WTC11 (cell line): ENCODE results near the gene NTMT1. TPM values are rescaled to one million over a fixed set of nuclear protein-coding genes. Genes with fewer than 3 reads are reported as not detected.

Experiments used
- ATAC-seq: fragments of 200-7000 bp; cut with Tn5 transposase; 2 replicates; pipeline ENCODE4 v1.10.0; 2021; ENCODE audit warnings: mild to moderate bottlenecking, moderate library complexity
- CTCF ChIA-PET: fragments of 300-600 bp; sonication (Branson Sonifier 250); formaldehyde crosslinking; loops from one replicate; lab custom pipeline; 2021; ENCODE audit warnings: antibody characterized with exemption; lab: Charles Lee
- POLR2A ChIA-PET: fragments of 350-600 bp; sonication (Branson Sonifier 250); formaldehyde crosslinking; loops from one replicate; lab custom pipeline; 2021; ENCODE audit warnings: antibody characterized with exemption; lab: Charles Lee
- DNase-seq: peaks from one replicate; pipeline ENCODE4 v3.0.0; 2021; ENCODE audit warnings: low spot score
- H3K27ac Mint-ChIP-seq: 2 replicates; pipeline ENCODE4 v1.8.0; 2021; ENCODE audit warnings: mixed read lengths
- H3K27me3 Mint-ChIP-seq: 2 replicates; pipeline ENCODE4 v1.8.0; 2021; ENCODE audit warnings: low read depth, mild to moderate bottlenecking, moderate library complexity, mixed read lengths
- H3K36me3 Mint-ChIP-seq: 2 replicates; pipeline ENCODE4 v1.8.0; 2021; ENCODE audit warnings: mixed read lengths
- H3K4me1 Mint-ChIP-seq: 2 replicates; pipeline ENCODE4 v1.8.0; 2022; ENCODE audit warnings: mixed read lengths
- H3K4me3 Mint-ChIP-seq: 2 replicates; pipeline ENCODE4 v1.8.0; 2021; ENCODE audit warnings: mild to moderate bottlenecking, moderate library complexity, mixed read lengths
- H3K9me3 Mint-ChIP-seq: 2 replicates; pipeline ENCODE4 v1.8.0; 2021; ENCODE audit warnings: mixed read lengths
- ATF1 ChIP-seq: sonication (generic); formaldehyde crosslinking; IDR thresholded peaks from 2 replicates; pipeline ENCODE4 v1.8.1; 2023; ENCODE audit warnings: mild to moderate bottlenecking, moderate library complexity, missing genetic modification reagents
- CBFB ChIP-seq: sonication (generic); formaldehyde crosslinking; IDR thresholded peaks from 2 replicates; pipeline ENCODE4 v1.8.1; 2022; ENCODE audit warnings: mild to moderate bottlenecking, low read depth, missing genetic modification reagents
- FOXP1 ChIP-seq: sonication (generic); formaldehyde crosslinking; IDR thresholded peaks from 2 replicates; pipeline ENCODE4 v1.8.0; 2022; ENCODE audit warnings: missing genetic modification reagents, mild to moderate bottlenecking, moderate library complexity, borderline replicate concordance
- JUN ChIP-seq: sonication (generic); formaldehyde crosslinking; IDR thresholded peaks from 2 replicates; pipeline ENCODE4 v1.8.0; 2023; ENCODE audit warnings: mild to moderate bottlenecking, missing genetic modification reagents
- MLX ChIP-seq: sonication (generic); formaldehyde crosslinking; IDR thresholded peaks from 2 replicates; pipeline ENCODE4 v1.8.1; 2023; ENCODE audit warnings: mild to moderate bottlenecking, missing genetic modification reagents, moderate library complexity
- NFATC4 ChIP-seq: fragments of 250-450 bp; sonication (Bioruptor Pico); IDR thresholded peaks from 2 replicates; pipeline ENCODE4 v1.9.0; 2021; ENCODE audit warnings: mild to moderate bottlenecking
- NR1H2 ChIP-seq: sonication (generic); formaldehyde crosslinking; IDR thresholded peaks from 2 replicates; pipeline ENCODE4 v1.9.0; 2021; ENCODE audit warnings: mild to moderate bottlenecking, moderate library complexity, missing genetic modification reagents
- OVOL2 ChIP-seq: fragments of 250-450 bp; sonication (Bioruptor Pico); IDR thresholded peaks from 2 replicates; pipeline ENCODE4 v1.9.0; 2021; ENCODE audit warnings: mild to moderate bottlenecking, borderline replicate concordance
- RORB ChIP-seq: fragments of 250-450 bp; sonication (Bioruptor Pico); IDR thresholded peaks from 2 replicates; pipeline ENCODE4 v1.9.0; 2021; ENCODE audit warnings: mild to moderate bottlenecking
- TEAD1 ChIP-seq: sonication (generic); formaldehyde crosslinking; IDR thresholded peaks from 2 replicates; pipeline ENCODE4 v1.8.0; 2022; ENCODE audit warnings: mild to moderate bottlenecking, missing genetic modification reagents
- TEAD4 ChIP-seq: sonication (generic); formaldehyde crosslinking; IDR thresholded peaks from 2 replicates; pipeline ENCODE4 v1.8.0; 2022; ENCODE audit warnings: mild to moderate bottlenecking, missing genetic modification reagents
- ZBTB21 ChIP-seq: sonication (generic); formaldehyde crosslinking; IDR thresholded peaks from 2 replicates; pipeline ENCODE4 v1.8.1; 2023; ENCODE audit warnings: mild to moderate bottlenecking, missing genetic modification reagents, borderline replicate concordance
- ZNF281 ChIP-seq: sonication (generic); formaldehyde crosslinking; IDR thresholded peaks from 2 replicates; pipeline ENCODE4 v1.8.0; 2023; ENCODE audit warnings: mild to moderate bottlenecking, missing genetic modification reagents
- total RNA-seq: library from RNA; stranded (reverse); gene quantifications from 3 replicates; pipeline ENCODE4 v1.2.3, GENCODE V29; 2021
- TF ChIP-seq, protein P1 (sequence below): fragments of 200-600 bp; IDR thresholded peaks from 2 replicates; pipeline ENCODE4 v1.8.0; 2022; ENCODE audit warnings: antibody characterized with exemption
- TF ChIP-seq, protein P2 (sequence below): fragments of 250-450 bp; sonication (Bioruptor Pico); IDR thresholded peaks from 2 replicates; pipeline ENCODE4 v1.9.0; 2021; ENCODE audit warnings: mild to moderate bottlenecking, borderline replicate concordance
- TF ChIP-seq, protein P3 (sequence below): sonication (generic); formaldehyde crosslinking; IDR thresholded peaks from 2 replicates; pipeline ENCODE4 v1.8.1; 2023; ENCODE audit warnings: mild to moderate bottlenecking, missing genetic modification reagents, moderate library complexity

The NTMT1 gene
- total RNA-seq, 1 experiment from 2014 or later = 71.1 TPM

DNA sequence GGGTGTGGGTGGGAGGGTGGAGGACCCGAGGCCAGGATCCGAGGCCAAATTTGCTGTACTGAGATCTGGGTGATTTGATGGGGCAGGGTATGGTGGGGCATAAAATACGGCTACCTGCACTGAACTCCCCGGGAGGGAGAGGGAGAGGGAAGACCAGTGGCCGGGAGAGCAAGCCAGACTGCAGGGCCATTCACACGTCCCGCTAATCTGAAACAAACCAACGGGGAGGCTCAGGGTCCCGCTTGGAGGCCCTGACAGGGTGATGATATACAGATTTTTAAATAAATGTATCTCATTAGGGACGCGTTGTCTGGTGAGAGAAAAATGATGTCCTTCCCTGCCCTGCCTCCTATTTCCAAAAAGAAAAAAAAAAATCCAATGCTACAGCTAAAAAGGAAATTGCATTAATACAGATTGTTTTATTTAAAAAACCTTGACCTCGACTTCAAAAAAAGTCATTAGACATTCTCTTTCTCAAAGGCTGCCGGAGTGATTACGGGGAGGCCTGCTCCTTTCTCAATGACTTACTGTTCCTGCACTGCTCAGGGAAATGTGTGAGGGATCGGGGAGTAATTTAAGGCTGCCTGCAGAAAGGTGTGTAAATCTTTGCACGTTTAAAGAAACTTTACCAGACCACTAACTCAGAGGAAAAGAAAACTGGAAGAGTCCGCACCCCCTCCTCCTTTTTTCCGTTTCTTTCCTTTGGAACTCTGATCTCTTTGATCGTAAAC lies 28.0 kb downstream of the NTMT1 start:
- Mint-ChIP-seq H3K4me3 (no peak overlapping the region), H3K4me1 (no peaks in the 10 kb centered on the region), H3K36me3 (no peaks in the 10 kb centered on the region), H3K27me3 (no peaks in the 10 kb centered on the region; the same call in 1 of the 2 replicates), H3K27ac (peak overlapping the region; percentile 38; the same call in 1 of the 2 replicates), H3K9me3 (no peaks in the 10 kb centered on the region)
- TF ChIP-seq TEAD4 (no peak), RORB (no peak), MLX (CRISPR knock-in tag) (no peak), JUN (no peak), NR1H2 (CRISPR knock-in tag) (no peak), OVOL2 (no peak), ZNF281 (no peak), ZBTB21 (CRISPR knock-in tag) (no peak), CBFB (CRISPR knock-in tag) (no peak), ATF1 (CRISPR knock-in tag) (no peak), NFATC4 (CRISPR knock-in tag) (no peak), TEAD1 (CRISPR knock-in tag) (no peak), FOXP1 (CRISPR knock-in tag) (no peak)
- TF ChIP-seq, protein P1, sequence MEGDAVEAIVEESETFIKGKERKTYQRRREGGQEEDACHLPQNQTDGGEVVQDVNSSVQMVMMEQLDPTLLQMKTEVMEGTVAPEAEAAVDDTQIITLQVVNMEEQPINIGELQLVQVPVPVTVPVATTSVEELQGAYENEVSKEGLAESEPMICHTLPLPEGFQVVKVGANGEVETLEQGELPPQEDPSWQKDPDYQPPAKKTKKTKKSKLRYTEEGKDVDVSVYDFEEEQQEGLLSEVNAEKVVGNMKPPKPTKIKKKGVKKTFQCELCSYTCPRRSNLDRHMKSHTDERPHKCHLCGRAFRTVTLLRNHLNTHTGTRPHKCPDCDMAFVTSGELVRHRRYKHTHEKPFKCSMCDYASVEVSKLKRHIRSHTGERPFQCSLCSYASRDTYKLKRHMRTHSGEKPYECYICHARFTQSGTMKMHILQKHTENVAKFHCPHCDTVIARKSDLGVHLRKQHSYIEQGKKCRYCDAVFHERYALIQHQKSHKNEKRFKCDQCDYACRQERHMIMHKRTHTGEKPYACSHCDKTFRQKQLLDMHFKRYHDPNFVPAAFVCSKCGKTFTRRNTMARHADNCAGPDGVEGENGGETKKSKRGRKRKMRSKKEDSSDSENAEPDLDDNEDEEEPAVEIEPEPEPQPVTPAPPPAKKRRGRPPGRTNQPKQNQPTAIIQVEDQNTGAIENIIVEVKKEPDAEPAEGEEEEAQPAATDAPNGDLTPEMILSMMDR = no peak
- TF ChIP-seq, protein P2, sequence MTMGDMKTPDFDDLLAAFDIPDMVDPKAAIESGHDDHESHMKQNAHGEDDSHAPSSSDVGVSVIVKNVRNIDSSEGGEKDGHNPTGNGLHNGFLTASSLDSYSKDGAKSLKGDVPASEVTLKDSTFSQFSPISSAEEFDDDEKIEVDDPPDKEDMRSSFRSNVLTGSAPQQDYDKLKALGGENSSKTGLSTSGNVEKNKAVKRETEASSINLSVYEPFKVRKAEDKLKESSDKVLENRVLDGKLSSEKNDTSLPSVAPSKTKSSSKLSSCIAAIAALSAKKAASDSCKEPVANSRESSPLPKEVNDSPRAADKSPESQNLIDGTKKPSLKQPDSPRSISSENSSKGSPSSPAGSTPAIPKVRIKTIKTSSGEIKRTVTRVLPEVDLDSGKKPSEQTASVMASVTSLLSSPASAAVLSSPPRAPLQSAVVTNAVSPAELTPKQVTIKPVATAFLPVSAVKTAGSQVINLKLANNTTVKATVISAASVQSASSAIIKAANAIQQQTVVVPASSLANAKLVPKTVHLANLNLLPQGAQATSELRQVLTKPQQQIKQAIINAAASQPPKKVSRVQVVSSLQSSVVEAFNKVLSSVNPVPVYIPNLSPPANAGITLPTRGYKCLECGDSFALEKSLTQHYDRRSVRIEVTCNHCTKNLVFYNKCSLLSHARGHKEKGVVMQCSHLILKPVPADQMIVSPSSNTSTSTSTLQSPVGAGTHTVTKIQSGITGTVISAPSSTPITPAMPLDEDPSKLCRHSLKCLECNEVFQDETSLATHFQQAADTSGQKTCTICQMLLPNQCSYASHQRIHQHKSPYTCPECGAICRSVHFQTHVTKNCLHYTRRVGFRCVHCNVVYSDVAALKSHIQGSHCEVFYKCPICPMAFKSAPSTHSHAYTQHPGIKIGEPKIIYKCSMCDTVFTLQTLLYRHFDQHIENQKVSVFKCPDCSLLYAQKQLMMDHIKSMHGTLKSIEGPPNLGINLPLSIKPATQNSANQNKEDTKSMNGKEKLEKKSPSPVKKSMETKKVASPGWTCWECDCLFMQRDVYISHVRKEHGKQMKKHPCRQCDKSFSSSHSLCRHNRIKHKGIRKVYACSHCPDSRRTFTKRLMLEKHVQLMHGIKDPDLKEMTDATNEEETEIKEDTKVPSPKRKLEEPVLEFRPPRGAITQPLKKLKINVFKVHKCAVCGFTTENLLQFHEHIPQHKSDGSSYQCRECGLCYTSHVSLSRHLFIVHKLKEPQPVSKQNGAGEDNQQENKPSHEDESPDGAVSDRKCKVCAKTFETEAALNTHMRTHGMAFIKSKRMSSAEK (CRISPR knock-in tag) = no peak
- TF ChIP-seq, protein P3, sequence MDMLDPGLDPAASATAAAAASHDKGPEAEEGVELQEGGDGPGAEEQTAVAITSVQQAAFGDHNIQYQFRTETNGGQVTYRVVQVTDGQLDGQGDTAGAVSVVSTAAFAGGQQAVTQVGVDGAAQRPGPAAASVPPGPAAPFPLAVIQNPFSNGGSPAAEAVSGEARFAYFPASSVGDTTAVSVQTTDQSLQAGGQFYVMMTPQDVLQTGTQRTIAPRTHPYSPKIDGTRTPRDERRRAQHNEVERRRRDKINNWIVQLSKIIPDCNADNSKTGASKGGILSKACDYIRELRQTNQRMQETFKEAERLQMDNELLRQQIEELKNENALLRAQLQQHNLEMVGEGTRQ (CRISPR knock-in tag) = no peak
- DNase-seq = no peak
- POLR2A ChIA-PET = no interaction called here
- CTCF ChIA-PET = no interaction called here
- ATAC-seq = no peak
